ENCODE data around the gene IGF1R.

GRCh38 chr15:98760112-98760826 lies 111.9 kb downstream of the IGF1R start:
- TF ChIP-seq CTCF (conservative IDR thresholded peaks at IDR 0.05; ENCODE audit: low read depth, low read length) (no peak), EZH2 (IDR thresholded peaks at IDR 0.05; ENCODE audit: low read length, unreplicated experiment) (no peak)
